ENCODE results near the gene AMD1.

AMD1 gene

DNA sequence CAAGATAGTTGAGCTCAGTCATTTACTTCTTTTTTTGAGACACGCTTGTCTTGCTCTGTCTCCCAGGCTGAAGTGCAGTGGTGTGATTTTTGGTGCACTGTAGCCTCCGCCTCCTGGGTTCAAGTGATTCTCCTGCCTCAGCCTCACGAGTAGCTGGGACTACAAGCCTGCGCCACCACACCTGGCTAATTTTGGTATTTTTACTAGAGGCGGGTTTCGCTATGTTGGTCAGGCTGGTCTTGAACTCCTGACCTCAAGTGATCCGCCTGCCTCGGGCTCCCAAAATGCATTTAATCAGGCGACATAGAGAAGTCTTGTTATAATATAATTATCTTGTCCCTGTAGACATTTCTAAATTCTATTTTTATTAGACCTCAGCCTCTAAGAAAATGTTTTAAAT, 6.1 kb downstream of the AMD1 start:
- Histone ChIP-seq H2AFZ (ENCODE audit: low read depth, low read length) (no peak overlapping the region), H3K79me2 (ENCODE audit: low read length) (peaks cover 100% of the 10 kb centered on the region), H3K4me2 (ENCODE audit: low read length) (0 out of 2 replicates have a peak overlapping the region, but pooled peaks have one; percentile 4), H4K20me1 (ENCODE audit: insufficient read depth, low read length) (peaks cover 100% of the 10 kb centered on the region), H3K27ac (ENCODE audit: low read length) (no peak overlapping the region), H3K4me3 (ENCODE audit: low read length) (no peak overlapping the region), H3K36me3 (replicated peaks; ENCODE audit: low read depth, low read length) (peaks cover 25% of the 10 kb centered on the region), H3K4me1 (ENCODE audit: low read length) (peaks cover 61% of the 10 kb centered on the region), H3K9ac (ENCODE audit: low read length) (no peak overlapping the region), H3K9me3 (ENCODE audit: insufficient read depth, low read length) (no peaks in the 10 kb centered on the region), H3K27me3 (ENCODE audit: low read depth, low read length) (no peaks in the 10 kb centered on the region)
- TF ChIP-seq, protein P1, sequence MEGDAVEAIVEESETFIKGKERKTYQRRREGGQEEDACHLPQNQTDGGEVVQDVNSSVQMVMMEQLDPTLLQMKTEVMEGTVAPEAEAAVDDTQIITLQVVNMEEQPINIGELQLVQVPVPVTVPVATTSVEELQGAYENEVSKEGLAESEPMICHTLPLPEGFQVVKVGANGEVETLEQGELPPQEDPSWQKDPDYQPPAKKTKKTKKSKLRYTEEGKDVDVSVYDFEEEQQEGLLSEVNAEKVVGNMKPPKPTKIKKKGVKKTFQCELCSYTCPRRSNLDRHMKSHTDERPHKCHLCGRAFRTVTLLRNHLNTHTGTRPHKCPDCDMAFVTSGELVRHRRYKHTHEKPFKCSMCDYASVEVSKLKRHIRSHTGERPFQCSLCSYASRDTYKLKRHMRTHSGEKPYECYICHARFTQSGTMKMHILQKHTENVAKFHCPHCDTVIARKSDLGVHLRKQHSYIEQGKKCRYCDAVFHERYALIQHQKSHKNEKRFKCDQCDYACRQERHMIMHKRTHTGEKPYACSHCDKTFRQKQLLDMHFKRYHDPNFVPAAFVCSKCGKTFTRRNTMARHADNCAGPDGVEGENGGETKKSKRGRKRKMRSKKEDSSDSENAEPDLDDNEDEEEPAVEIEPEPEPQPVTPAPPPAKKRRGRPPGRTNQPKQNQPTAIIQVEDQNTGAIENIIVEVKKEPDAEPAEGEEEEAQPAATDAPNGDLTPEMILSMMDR (IDR thresholded peaks at IDR 0.05; ENCODE audit: low read depth, low read length), result no peak
- TF ChIP-seq EZH2phosphoT487 (IDR thresholded peaks at IDR 0.05; ENCODE audit: low read depth), result no peak

DNA sequence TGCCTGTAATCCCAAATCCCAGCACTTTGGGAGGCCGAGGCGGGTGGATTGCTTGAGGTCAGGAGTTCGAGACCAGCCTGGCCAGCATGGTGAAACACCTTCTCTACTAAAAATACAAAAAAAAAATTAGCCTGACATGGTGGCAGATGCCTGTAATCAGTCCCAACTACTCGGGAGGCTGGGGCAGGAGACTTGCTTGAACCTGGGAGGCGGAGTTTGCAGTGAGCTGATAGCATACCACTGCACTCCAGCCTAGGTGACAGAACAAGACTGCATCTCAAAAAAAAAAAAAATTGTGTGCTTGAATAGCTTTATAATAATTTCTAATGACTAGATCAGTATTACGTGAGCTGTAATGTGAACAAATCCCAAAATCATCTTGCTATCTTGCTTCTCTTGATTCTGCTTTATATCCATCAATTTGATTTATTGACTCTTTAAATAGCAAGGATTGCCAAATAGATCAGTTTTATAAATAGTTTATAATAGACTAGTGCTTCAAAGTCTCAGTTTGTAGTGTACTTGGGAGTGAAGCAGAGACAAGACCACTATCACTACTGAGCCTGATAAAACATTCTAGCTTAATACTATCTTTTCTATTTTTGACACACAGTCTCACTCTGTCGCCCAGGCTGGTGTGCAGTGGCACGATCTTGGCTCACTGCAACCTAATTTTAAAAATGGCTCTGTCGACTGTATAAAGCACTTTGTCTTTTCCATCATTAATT, 7.1 kb downstream of the AMD1 start:
- peaks cover 23% of the 10 kb centered on the region for H3K36me3 ChIP-seq (replicated peaks; ENCODE audit: low read depth, low read length)
- H3K27ac ChIP-seq (ENCODE audit: low read length), result no peak overlapping the region
- peaks cover 100% of the 10 kb centered on the region for H3K79me2 ChIP-seq (ENCODE audit: low read length)
- H3K9ac ChIP-seq (ENCODE audit: low read length), result no peak overlapping the region
- H3K4me2 ChIP-seq (ENCODE audit: low read length), result 0 out of 2 replicates have a peak overlapping the region, but pooled peaks have one; percentile 6
- H3K9me3 ChIP-seq (ENCODE audit: insufficient read depth, low read length), result no peaks in the 10 kb centered on the region
- no peak overlapping the region for H3K4me3 ChIP-seq (ENCODE audit: low read length)
- peaks cover 72% of the 10 kb centered on the region for H3K4me1 ChIP-seq (ENCODE audit: low read length)
- peaks cover 100% of the 10 kb centered on the region for H4K20me1 ChIP-seq (ENCODE audit: insufficient read depth, low read length)
- H3K27me3 ChIP-seq (ENCODE audit: low read depth, low read length), result no peaks in the 10 kb centered on the region
- no peak overlapping the region for H2AFZ ChIP-seq (ENCODE audit: low read depth, low read length)
- no peak for TF ChIP-seq EZH2phosphoT487 (IDR thresholded peaks at IDR 0.05; ENCODE audit: low read depth)
- TF ChIP-seq, protein P1 (IDR thresholded peaks at IDR 0.05; ENCODE audit: low read depth, low read length), result no peak

DNA sequence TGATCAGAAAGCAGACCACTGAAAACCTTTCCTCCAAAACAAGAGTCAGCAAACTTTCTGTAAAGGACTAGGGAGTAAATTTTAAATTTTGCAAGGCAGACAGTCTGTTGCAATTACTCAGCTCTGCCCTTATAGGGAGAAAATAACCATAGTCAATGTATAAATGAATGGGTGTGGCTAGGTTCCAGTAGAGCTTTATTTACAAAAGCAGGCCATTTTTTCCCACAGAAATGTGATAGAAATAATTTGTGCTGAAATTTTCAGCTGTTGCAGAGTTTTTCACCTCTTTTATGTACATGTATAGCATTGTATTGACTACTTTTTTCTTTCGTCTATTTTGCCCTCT, 7.7 kb downstream of the AMD1 start:
- H4K20me1 ChIP-seq (ENCODE audit: insufficient read depth, low read length), result peaks cover 100% of the 10 kb centered on the region
- H3K79me2 ChIP-seq (ENCODE audit: low read length), result peaks cover 100% of the 10 kb centered on the region
- H3K9ac ChIP-seq (ENCODE audit: low read length), result no peak overlapping the region
- no peaks in the 10 kb centered on the region for H3K9me3 ChIP-seq (ENCODE audit: insufficient read depth, low read length)
- H2AFZ ChIP-seq (ENCODE audit: low read depth, low read length), result no peak overlapping the region
- peaks cover 77% of the 10 kb centered on the region for H3K4me1 ChIP-seq (ENCODE audit: low read length)
- no peaks in the 10 kb centered on the region for H3K27me3 ChIP-seq (ENCODE audit: low read depth, low read length)
- no peak overlapping the region for H3K4me2 ChIP-seq (ENCODE audit: low read length)
- no peak overlapping the region for H3K27ac ChIP-seq (ENCODE audit: low read length)
- TF ChIP-seq, protein P1 (IDR thresholded peaks at IDR 0.05; ENCODE audit: low read depth, low read length), result no peak
- TF ChIP-seq EZH2phosphoT487 (IDR thresholded peaks at IDR 0.05; ENCODE audit: low read depth), result no peak
- no peak overlapping the region for H3K4me3 ChIP-seq (ENCODE audit: low read length)
- H3K36me3 ChIP-seq (replicated peaks; ENCODE audit: low read depth, low read length), result peaks cover 23% of the 10 kb centered on the region

DNA sequence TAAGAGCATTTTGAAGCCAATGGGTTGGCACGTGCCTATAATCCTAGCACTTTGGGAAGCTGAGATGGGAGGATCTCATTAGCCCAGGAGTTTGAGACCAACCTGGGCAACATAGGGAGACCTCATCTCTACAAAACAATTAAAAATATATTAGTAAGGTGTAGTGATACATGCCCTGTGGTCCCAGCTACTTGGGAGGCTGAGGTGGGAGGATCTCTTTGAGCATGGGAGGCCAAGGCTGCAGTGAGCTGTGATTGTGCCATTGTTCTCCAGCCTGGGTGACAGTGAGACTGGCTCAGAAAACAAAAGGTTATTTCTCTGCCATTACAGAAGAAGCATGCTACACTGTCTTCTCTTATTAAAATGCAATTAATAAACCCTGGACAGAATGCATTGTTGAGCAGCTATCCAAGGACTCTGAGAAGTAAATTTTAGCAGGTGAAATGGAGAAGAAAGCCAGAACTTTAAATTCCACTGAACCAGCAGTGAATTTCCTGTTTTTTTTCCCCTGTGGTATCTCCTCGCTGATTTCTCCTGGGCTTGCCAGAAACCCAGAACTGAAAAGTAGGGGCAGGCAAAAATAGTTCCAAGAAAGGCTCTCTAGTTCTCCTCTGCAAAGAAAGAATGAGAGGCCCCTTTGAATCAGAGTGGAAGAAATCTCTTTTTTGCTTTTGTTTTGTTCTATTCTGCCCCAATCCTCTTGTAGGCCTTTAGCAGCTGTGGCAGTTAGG, 8.4 kb downstream of the AMD1 start:
- Histone ChIP-seq H3K9ac (ENCODE audit: low read length) (no peak overlapping the region), H3K9me3 (ENCODE audit: insufficient read depth, low read length) (no peaks in the 10 kb centered on the region), H2AFZ (ENCODE audit: low read depth, low read length) (no peak overlapping the region), H4K20me1 (ENCODE audit: insufficient read depth, low read length) (peaks cover 100% of the 10 kb centered on the region), H3K4me1 (ENCODE audit: low read length) (peaks cover 76% of the 10 kb centered on the region), H3K27ac (ENCODE audit: low read length) (no peak overlapping the region), H3K79me2 (ENCODE audit: low read length) (peaks cover 100% of the 10 kb centered on the region), H3K27me3 (ENCODE audit: low read depth, low read length) (no peaks in the 10 kb centered on the region), H3K36me3 (replicated peaks; ENCODE audit: low read depth, low read length) (peaks cover 20% of the 10 kb centered on the region), H3K4me3 (ENCODE audit: low read length) (no peak overlapping the region), H3K4me2 (ENCODE audit: low read length) (no peak overlapping the region)
- TF ChIP-seq, protein P1 (IDR thresholded peaks at IDR 0.05; ENCODE audit: low read depth, low read length), result no peak
- no peak for TF ChIP-seq EZH2phosphoT487 (IDR thresholded peaks at IDR 0.05; ENCODE audit: low read depth)
